Measurements from ENCODE around the gene AGBL5.

- no peak for TF ChIP-seq CTCF (IDR thresholded peaks at IDR 0.05)
- no peak for TF ChIP-seq ZFX (IDR thresholded peaks at IDR 0.05; ENCODE audit: borderline replicate concordance)
Measured at GRCh38 chr2:27096748-27097297, 45.4 kb downstream of the AGBL5 start.

Data from 22Rv1 (cell line).